ENCODE measurements around the gene CD180. TPM values are rescaled to one million over a fixed set of nuclear protein-coding genes. Genes with fewer than 3 reads are reported as not detected.
A peak's percentile ranks its signal among the peaks of the same experiment; 100 is the strongest.

CD180 gene
- total RNA-seq, 2 experiments from 2014 or later, result 0.07 to 0.21 TPM

GRCh38 chr5:67197536-67197935 is 937 bp upstream of the CD180 start:
- no peak for DNase-seq
- H3K27me3 Mint-ChIP-seq, result no peaks in the 10 kb centered on the region
- H3K9me3 Mint-ChIP-seq, result peaks cover 16% of the 10 kb centered on the region
- H3K27ac Mint-ChIP-seq, result no peak overlapping the region
- ChIA-PET POLR2A (no interaction called here), CTCF (interaction anchor here (0.6 to 1.0 kb wide), 2 partner anchors 10 to 31 kb away, joined by 3 to 5 read pairs; no protein-coding TSS in a partner anchor)
- H3K36me3 Mint-ChIP-seq, result peaks cover 8% of the 10 kb centered on the region
- peaks cover 39% of the 10 kb centered on the region for H3K4me1 Mint-ChIP-seq (ENCODE audit: low read depth)
- H3K4me3 Mint-ChIP-seq, result no peak overlapping the region
- intact Hi-C loops (cut with micrococcal nuclease), result loop anchor here (1.0 kb wide), 2 partner anchors 9 kb away; no protein-coding TSS in a partner anchor

DNA sequence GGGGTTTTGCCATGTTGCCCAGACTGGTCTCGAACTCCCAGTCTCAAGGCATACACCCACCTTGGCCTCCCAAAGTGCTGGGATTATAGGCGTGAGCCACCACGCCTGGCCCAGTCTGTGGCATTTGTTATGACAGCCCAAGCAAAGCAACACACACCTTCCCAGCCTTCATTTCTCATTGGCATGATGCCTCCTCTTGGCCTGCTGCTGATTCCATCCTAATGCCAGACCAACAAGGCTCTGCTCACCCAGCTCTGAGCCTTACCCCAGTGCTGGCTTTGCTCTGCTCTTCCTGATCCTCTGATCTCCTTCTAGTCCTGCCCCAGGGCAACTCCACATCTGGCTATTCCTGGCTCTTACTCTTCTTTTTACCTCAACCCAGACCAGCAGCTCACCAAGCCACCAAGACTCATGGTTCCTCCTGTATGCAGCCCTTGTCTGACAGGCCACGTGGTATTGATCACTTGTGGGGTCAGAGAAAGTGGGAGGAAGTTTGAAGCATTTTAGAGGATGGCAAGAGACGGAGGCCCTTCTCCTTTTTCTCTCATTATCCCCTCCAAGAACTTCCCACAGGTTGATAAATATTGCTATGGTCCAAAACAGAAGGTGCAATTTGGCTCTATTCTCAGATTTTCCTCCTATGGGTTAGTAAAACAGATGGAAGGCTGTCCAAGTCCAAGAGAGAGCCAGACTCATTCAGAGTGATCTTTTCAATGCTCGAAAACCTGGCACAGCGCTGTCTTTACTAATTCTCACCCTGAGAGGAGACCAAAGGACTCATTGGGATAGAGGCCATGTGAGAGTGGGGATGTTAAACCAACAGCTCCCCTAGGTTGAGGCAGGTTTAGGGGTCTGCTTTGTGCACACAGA is 958 bp downstream of the CD180 start:
- H3K36me3 Mint-ChIP-seq, result peaks cover 5% of the 10 kb centered on the region
- DNase-seq, result no peak
- ChIA-PET CTCF (interaction anchor here (0.6 kb wide), 1 partner anchor 30 kb away, joined by 3 read pairs; no protein-coding TSS in a partner anchor), POLR2A (no interaction called here)
- intact Hi-C loops (cut with micrococcal nuclease), result no loop called here
- H3K4me3 Mint-ChIP-seq, result no peak overlapping the region
- peaks cover 8% of the 10 kb centered on the region for H3K9me3 Mint-ChIP-seq
- H3K4me1 Mint-ChIP-seq (ENCODE audit: low read depth), result peaks cover 27% of the 10 kb centered on the region
- H3K27me3 Mint-ChIP-seq, result no peaks in the 10 kb centered on the region
- H3K27ac Mint-ChIP-seq, result no peak overlapping the region

- H3K4me3 Mint-ChIP-seq, result no peak overlapping the region
- H3K36me3 Mint-ChIP-seq, result peaks cover 2% of the 10 kb centered on the region
- intact Hi-C loops (cut with micrococcal nuclease), result no loop called here
- H3K27ac Mint-ChIP-seq, result no peak overlapping the region
- peaks cover 24% of the 10 kb centered on the region for H3K4me1 Mint-ChIP-seq (ENCODE audit: low read depth)
- H3K27me3 Mint-ChIP-seq, result no peaks in the 10 kb centered on the region
- ChIA-PET CTCF (no interaction called here), POLR2A (no interaction called here)
- no peak for DNase-seq
- peaks cover 5% of the 10 kb centered on the region for H3K9me3 Mint-ChIP-seq
Observed at GRCh38 chr5:67194166-67194565, 2.4 kb downstream of the CD180 start.

- POLR2A ChIA-PET, result no interaction called here
- peaks cover 3% of the 10 kb centered on the region for H3K9me3 Mint-ChIP-seq
- DNase-seq, result no peak
- H3K36me3 Mint-ChIP-seq, result no peaks in the 10 kb centered on the region
- intact Hi-C loops (cut with micrococcal nuclease), result no loop called here
- no peak overlapping the region for H3K4me3 Mint-ChIP-seq
- H3K27me3 Mint-ChIP-seq, result no peaks in the 10 kb centered on the region
- CTCF ChIA-PET, result no interaction called here
- no peak overlapping the region for H3K27ac Mint-ChIP-seq
- peaks cover 26% of the 10 kb centered on the region for H3K4me1 Mint-ChIP-seq (ENCODE audit: low read depth)
Observed at GRCh38 chr5:67193439-67193807, 3.2 kb downstream of the CD180 start.

DNA sequence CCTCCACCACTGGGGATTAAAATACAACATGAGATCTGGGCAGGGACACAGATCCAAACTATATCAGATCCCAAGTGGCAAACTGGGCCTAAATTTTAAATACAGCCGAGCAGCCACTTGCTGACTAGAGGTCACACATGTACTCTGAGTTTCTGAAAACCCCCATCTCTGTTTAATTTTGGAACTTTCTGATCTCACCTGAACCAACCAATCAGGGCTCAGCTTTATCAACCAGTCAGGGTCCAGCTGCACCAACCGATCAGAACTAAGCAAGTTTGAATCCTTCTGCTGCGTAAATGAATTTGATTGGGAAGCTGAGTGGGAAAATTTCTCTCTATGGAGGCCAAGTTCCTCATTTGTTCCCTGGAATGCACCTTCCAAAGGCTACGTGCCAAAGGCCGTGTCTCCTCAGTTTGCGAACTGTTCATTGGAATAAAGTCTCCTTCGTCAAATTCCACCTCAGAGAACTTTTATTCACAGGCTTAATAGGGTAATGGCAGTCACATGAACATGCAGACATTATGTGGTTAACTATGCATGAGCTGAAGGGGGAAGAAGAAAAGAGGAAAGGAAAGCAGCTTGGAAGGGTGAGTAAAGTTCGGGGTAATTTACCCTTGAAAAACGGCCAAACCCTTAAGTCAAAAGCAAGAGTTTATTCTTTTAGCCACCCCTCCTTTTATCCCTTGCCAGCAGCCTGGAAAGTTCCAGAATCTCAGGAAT is 3.7 kb downstream of the CD180 start:
- Mint-ChIP-seq H3K27ac (no peak overlapping the region), H3K4me1 (ENCODE audit: low read depth) (peaks cover 26% of the 10 kb centered on the region), H3K9me3 (no peaks in the 10 kb centered on the region), H3K27me3 (no peaks in the 10 kb centered on the region), H3K36me3 (no peaks in the 10 kb centered on the region), H3K4me3 (no peak overlapping the region)
- intact Hi-C loops (cut with micrococcal nuclease), result no loop called here
- no peak for DNase-seq
- ChIA-PET POLR2A (no interaction called here), CTCF (no interaction called here)

DNA sequence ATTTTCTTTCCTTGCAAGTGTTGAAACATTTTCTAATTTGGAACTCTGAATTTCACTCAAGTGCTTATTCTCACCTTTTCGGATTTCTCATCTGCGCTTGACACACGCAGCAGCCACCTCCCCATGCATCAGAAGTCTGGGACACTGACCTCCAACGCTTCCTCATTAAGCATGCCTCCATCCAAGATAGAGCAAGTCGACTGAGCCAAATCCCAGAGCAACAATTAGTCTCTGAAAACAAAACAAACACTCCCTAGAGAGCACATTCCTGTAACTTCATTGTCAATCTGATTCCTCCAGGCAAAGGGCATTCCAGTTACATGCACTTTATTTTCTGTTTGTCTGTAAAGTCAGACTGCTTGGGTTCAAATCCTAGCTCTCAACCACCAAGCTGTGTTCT is 5.7 kb downstream of the CD180 start:
- H3K4me1 Mint-ChIP-seq (ENCODE audit: low read depth), result peaks cover 32% of the 10 kb centered on the region
- no peaks in the 10 kb centered on the region for H3K36me3 Mint-ChIP-seq
- no peak for DNase-seq
- intact Hi-C loops (cut with micrococcal nuclease), result no loop called here
- ChIA-PET POLR2A (no interaction called here), CTCF (interaction anchor here (0.8 kb wide), 1 partner anchor 34 kb away, joined by 3 read pairs; no protein-coding TSS in a partner anchor)
- no peak overlapping the region for H3K27ac Mint-ChIP-seq
- no peak overlapping the region for H3K4me3 Mint-ChIP-seq
- no peaks in the 10 kb centered on the region for H3K27me3 Mint-ChIP-seq
- H3K9me3 Mint-ChIP-seq, result no peaks in the 10 kb centered on the region

DNA sequence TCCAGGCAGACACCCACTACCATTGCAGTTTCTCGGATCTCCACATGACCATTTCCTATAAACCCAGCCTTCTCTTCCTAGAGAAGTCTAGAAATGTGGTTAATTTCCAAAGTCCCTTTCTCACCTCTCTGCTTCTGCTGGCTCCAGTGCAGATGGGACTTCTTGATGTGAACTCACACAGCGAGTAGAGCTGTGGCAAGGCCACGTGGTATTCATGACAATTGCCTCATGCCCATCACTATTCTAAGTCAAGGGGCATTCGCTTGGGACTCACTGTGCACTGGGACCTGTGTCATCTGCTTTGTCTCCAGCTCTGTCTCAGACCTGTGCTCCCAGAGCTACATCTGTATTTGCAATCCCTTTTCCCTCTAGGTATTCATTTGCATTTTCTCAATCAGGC is 6.2 kb downstream of the CD180 start:
- H3K36me3 Mint-ChIP-seq, result no peaks in the 10 kb centered on the region
- POLR2A ChIA-PET, result no interaction called here
- no peak overlapping the region for H3K27ac Mint-ChIP-seq
- H3K4me3 Mint-ChIP-seq, result no peak overlapping the region
- CTCF ChIA-PET, result interaction anchor here (0.8 kb wide), 1 partner anchor 34 kb away, joined by 3 read pairs; no protein-coding TSS in a partner anchor
- H3K4me1 Mint-ChIP-seq (ENCODE audit: low read depth), result peaks cover 32% of the 10 kb centered on the region
- intact Hi-C loops (cut with micrococcal nuclease), result no loop called here
- no peaks in the 10 kb centered on the region for H3K9me3 Mint-ChIP-seq
- no peaks in the 10 kb centered on the region for H3K27me3 Mint-ChIP-seq
- DNase-seq, result no peak

DNA sequence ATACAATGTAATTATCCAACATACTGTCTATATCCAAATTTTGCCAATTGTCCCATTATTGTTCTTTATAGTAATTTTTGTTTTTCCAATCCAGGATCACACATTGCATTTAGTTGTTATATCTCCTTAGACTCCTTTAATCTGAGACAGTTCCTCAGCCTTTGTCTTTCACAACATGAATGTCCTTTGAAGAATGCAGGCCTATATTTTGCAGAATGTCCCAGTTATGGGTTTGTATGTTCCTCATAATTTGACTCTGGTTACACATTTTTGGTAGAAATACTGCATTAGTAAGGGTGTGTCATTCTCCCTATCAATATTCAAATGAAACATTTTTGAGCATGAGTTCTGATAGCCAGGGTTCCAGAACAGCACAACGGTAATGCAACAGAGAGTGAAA is 6.7 kb downstream of the CD180 start:
- Mint-ChIP-seq H3K36me3 (no peaks in the 10 kb centered on the region), H3K4me1 (ENCODE audit: low read depth) (peaks cover 32% of the 10 kb centered on the region), H3K27me3 (no peaks in the 10 kb centered on the region), H3K4me3 (no peak overlapping the region), H3K27ac (no peak overlapping the region), H3K9me3 (no peaks in the 10 kb centered on the region)
- ChIA-PET CTCF (no interaction called here), POLR2A (no interaction called here)
- DNase-seq, result no peak
- intact Hi-C loops (cut with micrococcal nuclease), result no loop called here

GRCh38 chr5:67189079-67189354 is 7.6 kb downstream of the CD180 start:
- H3K4me1 Mint-ChIP-seq (ENCODE audit: low read depth), result peaks cover 32% of the 10 kb centered on the region
- ChIA-PET CTCF (interaction anchor here (0.6 kb wide), 1 partner anchor 19 kb away, joined by 3 read pairs; no protein-coding TSS in a partner anchor), POLR2A (interaction anchor here (0.9 to 1.0 kb wide), 3 partner anchors 14 to 23 kb away, joined by 3 to 4 read pairs (median 4); no protein-coding TSS in a partner anchor)
- no peaks in the 10 kb centered on the region for H3K36me3 Mint-ChIP-seq
- H3K4me3 Mint-ChIP-seq, result no peak overlapping the region
- DNase-seq, result no peak
- intact Hi-C loops (cut with micrococcal nuclease), result no loop called here
- peak overlapping the region; percentile 82 for H3K27ac Mint-ChIP-seq
- no peaks in the 10 kb centered on the region for H3K9me3 Mint-ChIP-seq
- no peaks in the 10 kb centered on the region for H3K27me3 Mint-ChIP-seq

GRCh38 chr5:67188274-67189078 is 8.1 kb downstream of the CD180 start:
- Mint-ChIP-seq H3K4me3 (peak overlapping the region; percentile 30), H3K36me3 (no peaks in the 10 kb centered on the region), H3K9me3 (no peaks in the 10 kb centered on the region), H3K27me3 (no peaks in the 10 kb centered on the region), H3K27ac (peak overlapping the region; percentile 82), H3K4me1 (ENCODE audit: low read depth) (peaks cover 32% of the 10 kb centered on the region)
- no peak for DNase-seq
- ChIA-PET POLR2A (interaction anchor here (0.9 to 1.0 kb wide), 3 partner anchors 14 to 22 kb away, joined by 3 to 4 read pairs (median 4); no protein-coding TSS in a partner anchor), CTCF (interaction anchor here (0.6 kb wide), 1 partner anchor 20 kb away, joined by 3 read pairs; no protein-coding TSS in a partner anchor)
- intact Hi-C loops (cut with micrococcal nuclease), result loop anchor here (1.0 kb wide), 2 partner anchors 9 to 19 kb away; no protein-coding TSS in a partner anchor

DNA sequence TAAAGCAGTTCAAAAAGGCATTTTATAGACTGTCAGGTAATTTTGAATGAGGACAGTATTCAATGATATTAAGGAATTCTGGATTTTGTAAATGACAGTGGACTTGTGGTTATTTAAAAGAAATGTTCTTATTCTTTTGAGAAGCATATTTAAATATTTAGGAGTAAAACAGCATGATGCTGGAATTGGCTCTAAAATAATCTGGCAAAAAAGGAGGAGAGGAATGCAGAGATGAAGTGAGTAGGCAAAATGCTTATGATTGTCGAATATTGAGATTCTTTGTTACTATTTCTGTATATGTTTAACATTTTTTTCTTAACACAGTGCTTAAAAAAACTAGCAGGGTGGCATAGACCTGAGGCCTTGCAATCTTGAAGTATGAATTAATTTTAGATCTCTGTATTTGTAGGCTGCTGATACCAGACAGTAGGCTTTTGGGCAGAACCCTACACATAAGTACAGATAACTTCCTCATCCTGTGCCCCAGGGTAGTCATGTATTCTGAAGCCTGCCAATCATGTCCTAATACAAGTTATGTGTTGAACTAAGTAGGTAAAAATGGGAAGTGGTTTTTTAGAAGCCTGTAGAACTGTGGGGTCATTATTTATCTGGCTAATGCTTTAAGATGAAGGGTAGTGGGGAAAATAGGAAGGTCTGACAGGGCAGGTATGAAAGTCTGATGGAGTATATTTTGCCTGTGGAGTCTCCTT is 9.4 kb downstream of the CD180 start:
- Mint-ChIP-seq H3K27me3 (no peaks in the 10 kb centered on the region), H3K9me3 (no peaks in the 10 kb centered on the region), H3K4me3 (no peak overlapping the region), H3K4me1 (ENCODE audit: low read depth) (peaks cover 44% of the 10 kb centered on the region), H3K36me3 (no peaks in the 10 kb centered on the region), H3K27ac (peak overlapping the region; percentile 40)
- intact Hi-C loops (cut with micrococcal nuclease), result no loop called here
- ChIA-PET POLR2A (no interaction called here), CTCF (no interaction called here)
- no peak for DNase-seq

Data from activated CD4-positive, alpha-beta memory T cell treated with anti-CD3 and anti-CD28 coated beads for 36 hours (primary cell).